ENCODE measurements around the gene WRAP73. TPM values are rescaled to one million over a fixed set of nuclear protein-coding genes. Genes with fewer than 3 reads are reported as not detected.
A peak's percentile ranks its signal among the peaks of the same experiment; 100 is the strongest.

WRAP73 gene
- total and polyA plus RNA-seq, 8 donors = 0.89 to 55.4 (median 12.6) TPM

- Histone ChIP-seq H3K9me3 (no peaks in the 10 kb centered on the region), H3K27ac (no peak overlapping the region), H3K36me3 (no peaks in the 10 kb centered on the region), H3K27me3 (peaks cover 0 to 64% (median 8%) of the 10 kb centered on the region in 3 donors), H3K4me1 (peaks cover under 1 to 22% (median 12%) of the 10 kb centered on the region in 4 donors), H3K4me3 (peak overlapping the region in 1 of 4 donors; percentile 9)
- DNase-seq = peak in 1 of 2 donors; percentile 70
- WGBS, 5 donors = 42 to 48% (median 45%) methylated on average over 14 to 30 of the region's 30 CpGs
- TF ChIP-seq POLR2A (IDR thresholded peaks at IDR 0.05) = no peak
- TF ChIP-seq EP300 (IDR thresholded peaks at IDR 0.05) = no peak
- no peak for TF ChIP-seq POLR2AphosphoS5 (IDR thresholded peaks at IDR 0.05)
- no peak for TF ChIP-seq CTCF (IDR thresholded peaks at IDR 0.05)
- intact Hi-C loops (cut with DNase I; ENCODE audit: low total_unique reads) = no loop called here
Measured at GRCh38 chr1:3674100-3675094, 24.5 kb upstream of the WRAP73 start.

- no peak for DNase-seq
- Histone ChIP-seq H3K36me3 (no peaks in the 10 kb centered on the region), H3K9me3 (no peaks in the 10 kb centered on the region), H3K27me3 (peaks cover 0 to 65% (median 8%) of the 10 kb centered on the region in 3 donors), H3K27ac (no peak overlapping the region), H3K4me1 (peaks cover 6 to 23% (median 19%) of the 10 kb centered on the region in 4 donors), H3K4me3 (no peak overlapping the region)
- 77 to 86% (median 80%) methylated on average over 21 to 25 of the region's 25 CpGs for WGBS, 5 donors
- intact Hi-C loops (cut with DNase I; ENCODE audit: low total_unique reads) = no loop called here
- TF ChIP-seq POLR2AphosphoS5 (IDR thresholded peaks at IDR 0.05) (no peak), EP300 (IDR thresholded peaks at IDR 0.05) (no peak), POLR2A (IDR thresholded peaks at IDR 0.05) (no peak), CTCF (IDR thresholded peaks at IDR 0.05) (no peak)
Measured at GRCh38 chr1:3673381-3674099, 23.6 kb upstream of the WRAP73 start.

- TF ChIP-seq POLR2A (IDR thresholded peaks at IDR 0.05) (no peak), CTCF (IDR thresholded peaks at IDR 0.05) (no peak), POLR2AphosphoS5 (IDR thresholded peaks at IDR 0.05) (no peak), EP300 (IDR thresholded peaks at IDR 0.05) (no peak)
- Histone ChIP-seq H3K36me3 (no peaks in the 10 kb centered on the region), H3K27ac (no peak overlapping the region), H3K4me3 (no peak overlapping the region), H3K9me3 (no peaks in the 10 kb centered on the region), H3K4me1 (peaks cover 6 to 24% (median 21%) of the 10 kb centered on the region in 4 donors), H3K27me3 (peaks cover 0 to 65% (median 8%) of the 10 kb centered on the region in 3 donors)
- no peak for DNase-seq
- intact Hi-C loops (cut with DNase I; ENCODE audit: low total_unique reads) = no loop called here
- 76 to 88% (median 80%) methylated on average over 16 to 17 of the region's 17 CpGs for WGBS, 5 donors
Measured at GRCh38 chr1:3672971-3673361, 23.1 kb upstream of the WRAP73 start.

- Histone ChIP-seq H3K36me3 (no peaks in the 10 kb centered on the region), H3K4me1 (peaks cover 6 to 24% (median 21%) of the 10 kb centered on the region in 4 donors), H3K9me3 (no peaks in the 10 kb centered on the region), H3K27me3 (peaks cover 0 to 68% (median 8%) of the 10 kb centered on the region in 3 donors), H3K4me3 (no peak overlapping the region), H3K27ac (no peak overlapping the region)
- no peak for TF ChIP-seq EP300 (IDR thresholded peaks at IDR 0.05)
- no peak for TF ChIP-seq POLR2AphosphoS5 (IDR thresholded peaks at IDR 0.05)
- TF ChIP-seq POLR2A (IDR thresholded peaks at IDR 0.05) = no peak
- TF ChIP-seq CTCF (IDR thresholded peaks at IDR 0.05) = no peak
- 77 to 84% (median 83%) methylated on average over 21 of the region's 21 CpGs for WGBS, 5 donors
- no peak for DNase-seq
- intact Hi-C loops (cut with DNase I; ENCODE audit: low total_unique reads) = no loop called here
Measured at GRCh38 chr1:3672231-3672970, 22.5 kb upstream of the WRAP73 start.

All from stomach (tissue), 9 donors.